Caco-2 (cell line): ENCODE results near the gene RBM20. TPM values are rescaled to one million over a fixed set of nuclear protein-coding genes. Genes with fewer than 3 reads are reported as not detected.

Source experiments
- BruUV-seq: library from RNA; stranded (reverse); fragments of 400-500 nt; replicated peaks from 2 replicates; lab custom pipeline; 2021; lab: Mats Ljungman, UMichigan
- CTCF ChIA-PET: fragments of 300-600 bp; sonication (Branson Sonifier 250); formaldehyde crosslinking; loops from one replicate; lab custom pipeline; 2022; ENCODE audit warnings: antibody characterized with exemption; lab: Charles Lee
- POLR2A ChIA-PET: fragments of 300-600 bp; sonication (Branson Sonifier 250); formaldehyde crosslinking; loops from one replicate; lab custom pipeline; 2022; ENCODE audit warnings: antibody characterized with exemption; lab: Charles Lee
- DNase-seq, 2 experiments: peaks; one replicate each; pipeline versions ENCODE4 v3.0.0 to v3.0.0-alpha.2; 2020 to 2022
- H3K27me3 ChIP-seq: replicated peaks from 2 replicates; pipeline ENCODE4 v1.6.0; 2011; ENCODE audit warnings: low read length; ENCODE audit not compliant: control insufficient read depth, insufficient read depth
- H3K36me3 ChIP-seq: 2 replicates; pipeline ENCODE4 v1.5.1; 2011; ENCODE audit warnings: low read length; ENCODE audit not compliant: control insufficient read depth, insufficient read depth
- H3K4me1 ChIP-seq: fragments of 250-450 bp; sonication (Bioruptor Pico); 2 replicates; pipeline ENCODE4 v1.5.1; 2020; ENCODE audit warnings: mild to moderate bottlenecking
- H3K4me3 ChIP-seq: 2 replicates; pipeline ENCODE4 v1.5.1; 2011; ENCODE audit warnings: low read depth, mild to moderate bottlenecking, control low read depth, low read length
- H3K9me3 ChIP-seq: fragments of 250-450 bp; sonication (Bioruptor Pico); 2 replicates; pipeline ENCODE4 v1.5.1; 2020; ENCODE audit warnings: mild to moderate bottlenecking, moderate library complexity
- H3K27ac Mint-ChIP-seq: one replicate; pipeline ENCODE4 v1.8.0; 2022; ENCODE audit warnings: mixed read lengths; ENCODE audit not compliant: unreplicated experiment
- H3K27me3 Mint-ChIP-seq: one replicate; pipeline ENCODE4 v1.8.0; 2022; ENCODE audit warnings: mixed read lengths; ENCODE audit not compliant: insufficient read depth, unreplicated experiment
- H3K36me3 Mint-ChIP-seq: one replicate; pipeline ENCODE4 v1.8.0; 2022; ENCODE audit warnings: mild to moderate bottlenecking, mixed read lengths; ENCODE audit not compliant: insufficient read depth, unreplicated experiment
- H3K4me1 Mint-ChIP-seq: one replicate; pipeline ENCODE4 v1.8.0; 2022; ENCODE audit warnings: low read depth, mixed read lengths; ENCODE audit not compliant: unreplicated experiment
- H3K4me3 Mint-ChIP-seq: one replicate; pipeline ENCODE4 v1.8.0; 2022; ENCODE audit warnings: mild to moderate bottlenecking, moderate library complexity, mixed read lengths; ENCODE audit not compliant: unreplicated experiment
- H3K9me3 Mint-ChIP-seq: one replicate; pipeline ENCODE4 v1.8.0; 2022; ENCODE audit warnings: mixed read lengths; ENCODE audit not compliant: unreplicated experiment
- intact Hi-C: fragments of 100-400 bp; cut with micrococcal nuclease; formaldehyde crosslinking; loops from one replicate; pipeline ENCODE4 v1.10.0; 2022; ENCODE audit not compliant: unreplicated experiment
- total RNA-seq: library from RNA; stranded (reverse); gene quantifications from 2 replicates; pipeline ENCODE4 v1.2.3, GENCODE V29; 2022
- TF ChIP-seq, protein P1 (sequence below), 2 experiments: fragments of 200-600 bp in 1 of 2; IDR thresholded peaks; 1 replicate in 1 of 2; 2 replicates in 1 of 2; pipeline versions ENCODE4 v1.5.1 to v1.8.0; 2011 to 2022; ENCODE audit warnings: antibody characterized with exemption in 1 of 2, control low read depth in 1 of 2, inconsistent platforms in 1 of 2, low read depth in 1 of 2, low read length in 1 of 2, mild to moderate bottlenecking in 1 of 2, moderate library complexity in 1 of 2; ENCODE audit not compliant: insufficient read depth in 1 of 2, severe bottlenecking in 1 of 2, unreplicated experiment in 1 of 2

Gene RBM20
- total RNA-seq, 1 experiment from 2014 or later, result 0.36 TPM

DNA sequence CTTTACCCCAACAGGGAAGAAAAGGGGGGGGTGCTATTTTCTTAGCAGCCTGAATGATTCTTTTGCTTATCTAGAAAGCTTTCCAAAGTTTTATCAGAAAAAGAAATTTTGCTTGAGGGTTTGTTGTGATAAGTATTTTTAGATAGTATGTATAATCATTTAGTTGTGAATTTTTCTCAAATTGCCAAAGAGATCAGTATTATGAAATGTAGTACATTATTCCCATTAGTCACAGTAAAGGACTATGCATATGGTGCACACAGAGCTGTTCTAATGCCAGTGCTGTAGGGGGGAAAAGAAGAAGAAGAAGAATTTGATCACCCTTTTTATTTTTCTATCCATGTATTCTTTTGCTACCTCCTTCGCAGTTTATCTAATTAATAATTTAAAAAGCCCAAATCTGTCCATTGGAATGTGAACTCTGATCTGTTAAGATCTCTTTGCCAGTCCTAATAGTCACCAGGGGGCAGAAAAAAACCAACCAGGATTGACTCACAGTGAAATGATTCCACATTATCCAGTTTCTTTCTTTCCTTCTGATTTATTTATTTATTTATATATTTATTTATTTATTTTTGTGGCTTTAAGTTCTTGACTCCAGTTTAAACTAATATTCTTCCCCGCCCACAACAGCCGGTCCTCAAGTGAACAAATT, 4.7 kb downstream of the RBM20 start:
- Mint-ChIP-seq H3K4me3 (no peak overlapping the region), H3K27me3 (peaks cover 23% of the 10 kb centered on the region), H3K4me1 (peaks cover 6% of the 10 kb centered on the region), H3K27ac (no peak overlapping the region), H3K36me3 (no peaks in the 10 kb centered on the region), H3K9me3 (no peaks in the 10 kb centered on the region)
- TF ChIP-seq, protein P1, sequence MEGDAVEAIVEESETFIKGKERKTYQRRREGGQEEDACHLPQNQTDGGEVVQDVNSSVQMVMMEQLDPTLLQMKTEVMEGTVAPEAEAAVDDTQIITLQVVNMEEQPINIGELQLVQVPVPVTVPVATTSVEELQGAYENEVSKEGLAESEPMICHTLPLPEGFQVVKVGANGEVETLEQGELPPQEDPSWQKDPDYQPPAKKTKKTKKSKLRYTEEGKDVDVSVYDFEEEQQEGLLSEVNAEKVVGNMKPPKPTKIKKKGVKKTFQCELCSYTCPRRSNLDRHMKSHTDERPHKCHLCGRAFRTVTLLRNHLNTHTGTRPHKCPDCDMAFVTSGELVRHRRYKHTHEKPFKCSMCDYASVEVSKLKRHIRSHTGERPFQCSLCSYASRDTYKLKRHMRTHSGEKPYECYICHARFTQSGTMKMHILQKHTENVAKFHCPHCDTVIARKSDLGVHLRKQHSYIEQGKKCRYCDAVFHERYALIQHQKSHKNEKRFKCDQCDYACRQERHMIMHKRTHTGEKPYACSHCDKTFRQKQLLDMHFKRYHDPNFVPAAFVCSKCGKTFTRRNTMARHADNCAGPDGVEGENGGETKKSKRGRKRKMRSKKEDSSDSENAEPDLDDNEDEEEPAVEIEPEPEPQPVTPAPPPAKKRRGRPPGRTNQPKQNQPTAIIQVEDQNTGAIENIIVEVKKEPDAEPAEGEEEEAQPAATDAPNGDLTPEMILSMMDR (IDR thresholded peaks at IDR 0.05; ENCODE audit: insufficient read depth in 1 of 2, low read depth in 1 of 2, low read length in 1 of 2, severe bottlenecking in 1 of 2, unreplicated experiment in 1 of 2), result no peak
- intact Hi-C loops, result loop anchor here (2.0 kb wide), 1 partner anchor 24 kb away; no protein-coding TSS in a partner anchor
- Histone ChIP-seq H3K27me3 (no peaks in the 10 kb centered on the region; the same call in 1 of the 2 replicates), H3K4me3 (no peak overlapping the region), H3K36me3 (no peaks in the 10 kb centered on the region), H3K9me3 (no peaks in the 10 kb centered on the region), H3K4me1 (no peaks in the 10 kb centered on the region)
- CTCF ChIA-PET, result no interaction called here
- no TSS peak for BruUV-seq
- DNase-seq, result no peak
- POLR2A ChIA-PET, result no interaction called here

DNA sequence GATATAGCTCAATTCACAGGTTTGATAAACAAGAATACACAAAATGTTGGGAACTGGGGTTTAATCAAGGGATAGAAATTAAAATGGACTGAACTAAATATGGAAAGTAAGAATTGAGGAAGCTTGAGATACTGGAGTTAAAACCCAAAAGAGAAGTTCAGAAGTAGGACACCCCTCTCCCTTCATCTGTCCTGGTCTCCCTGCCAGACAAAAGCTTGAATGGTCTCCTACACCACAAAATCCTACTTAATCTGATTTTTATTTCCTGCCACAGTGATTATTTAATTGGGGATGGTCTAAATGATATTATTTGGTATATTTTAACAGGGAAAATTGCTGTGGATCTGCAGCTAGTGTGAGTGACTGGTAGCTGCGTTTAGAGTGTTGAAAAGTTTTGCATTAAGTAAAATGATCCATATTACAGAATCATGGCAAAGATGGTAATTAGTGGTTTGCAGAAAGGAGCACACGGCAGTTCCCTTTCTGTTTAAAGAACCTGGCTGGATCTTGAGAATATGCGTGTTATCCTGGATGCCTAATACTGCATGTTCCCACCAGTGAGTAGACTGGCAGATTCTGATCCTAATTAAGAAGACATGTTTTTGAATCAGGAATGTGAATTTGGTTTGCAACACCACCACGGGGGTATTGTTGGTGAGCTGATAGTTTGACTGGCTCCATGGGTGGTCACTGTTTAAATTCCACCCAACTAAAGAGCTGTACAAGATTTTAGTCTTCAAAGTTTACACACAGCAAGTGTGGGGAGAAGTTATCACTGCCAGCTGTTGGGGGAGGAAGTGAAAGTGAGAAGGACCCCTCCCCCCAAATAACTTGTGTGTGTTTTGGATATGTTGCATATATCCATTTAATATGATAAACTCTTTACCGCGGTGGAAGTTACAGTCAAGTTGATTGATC, 5.5 kb downstream of the RBM20 start:
- Mint-ChIP-seq H3K4me3 (no peak overlapping the region), H3K9me3 (no peaks in the 10 kb centered on the region), H3K27me3 (peaks cover 23% of the 10 kb centered on the region), H3K36me3 (no peaks in the 10 kb centered on the region), H3K4me1 (peaks cover 6% of the 10 kb centered on the region), H3K27ac (no peak overlapping the region)
- intact Hi-C loops, result loop anchor here (2.0 kb wide), 1 partner anchor 23 kb away; no protein-coding TSS in a partner anchor
- no peak for DNase-seq
- CTCF ChIA-PET, result no interaction called here
- TF ChIP-seq, protein P1 (IDR thresholded peaks at IDR 0.05; ENCODE audit: insufficient read depth in 1 of 2, low read depth in 1 of 2, low read length in 1 of 2, severe bottlenecking in 1 of 2, unreplicated experiment in 1 of 2), result no peak
- H3K4me1 ChIP-seq, result no peaks in the 10 kb centered on the region
- BruUV-seq, result no TSS peak
- H3K4me3 ChIP-seq, result no peak overlapping the region
- H3K9me3 ChIP-seq, result no peaks in the 10 kb centered on the region
- no peaks in the 10 kb centered on the region for H3K36me3 ChIP-seq
- no peaks in the 10 kb centered on the region; the same call in 1 of the 2 replicates for H3K27me3 ChIP-seq
- POLR2A ChIA-PET, result no interaction called here

DNA sequence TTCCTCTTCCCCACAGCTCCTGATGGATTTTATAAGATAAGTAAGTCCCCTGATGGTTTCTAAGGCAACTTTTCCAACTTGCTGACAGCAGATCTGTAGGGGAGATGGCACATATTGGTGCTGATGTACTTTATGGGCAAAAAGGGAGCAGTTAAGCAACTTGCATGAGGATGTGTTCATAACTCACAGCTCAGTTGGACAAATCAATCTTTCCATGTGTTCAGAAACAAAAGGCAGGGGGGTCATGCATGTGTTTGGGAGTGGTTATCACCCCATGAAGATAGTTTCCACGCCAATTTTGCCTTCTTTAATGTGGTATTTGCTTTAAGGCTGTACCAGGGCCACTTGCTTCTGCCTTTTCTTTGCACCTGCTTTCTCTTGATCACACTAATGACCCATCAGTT, 6.1 kb downstream of the RBM20 start:
- no peaks in the 10 kb centered on the region for H3K9me3 ChIP-seq
- intact Hi-C loops, result no loop called here
- H3K4me1 Mint-ChIP-seq, result peaks cover 6% of the 10 kb centered on the region
- H3K36me3 Mint-ChIP-seq, result no peaks in the 10 kb centered on the region
- no peak overlapping the region for H3K27ac Mint-ChIP-seq
- POLR2A ChIA-PET, result no interaction called here
- BruUV-seq, result no TSS peak
- H3K9me3 Mint-ChIP-seq, result no peaks in the 10 kb centered on the region
- no peaks in the 10 kb centered on the region for H3K27me3 ChIP-seq
- no peak overlapping the region for H3K4me3 ChIP-seq
- DNase-seq, result no peak
- CTCF ChIA-PET, result no interaction called here
- TF ChIP-seq, protein P1 (IDR thresholded peaks at IDR 0.05; ENCODE audit: insufficient read depth in 1 of 2, low read depth in 1 of 2, low read length in 1 of 2, severe bottlenecking in 1 of 2, unreplicated experiment in 1 of 2), result no peak
- H3K4me3 Mint-ChIP-seq, result no peak overlapping the region
- peaks cover 23% of the 10 kb centered on the region for H3K27me3 Mint-ChIP-seq
- no peaks in the 10 kb centered on the region for H3K4me1 ChIP-seq
- no peaks in the 10 kb centered on the region for H3K36me3 ChIP-seq
